Cardiac atrium fibroblast (primary cell): Measurements from ENCODE around the gene MYO1F. TPM values are rescaled to one million over a fixed set of nuclear protein-coding genes. Genes with fewer than 3 reads are reported as not detected.

ENCODE experiments used
- total RNA-seq: library from RNA; depleted of rRNA; stranded (reverse); fragments of >200 nt; gene quantifications from 2 replicates; pipeline ENCODE4 v1.2.3, GENCODE V29; 2015

Gene MYO1F
- total RNA-seq, result 0.18 and 0.49 TPM in 2 replicates

DNA sequence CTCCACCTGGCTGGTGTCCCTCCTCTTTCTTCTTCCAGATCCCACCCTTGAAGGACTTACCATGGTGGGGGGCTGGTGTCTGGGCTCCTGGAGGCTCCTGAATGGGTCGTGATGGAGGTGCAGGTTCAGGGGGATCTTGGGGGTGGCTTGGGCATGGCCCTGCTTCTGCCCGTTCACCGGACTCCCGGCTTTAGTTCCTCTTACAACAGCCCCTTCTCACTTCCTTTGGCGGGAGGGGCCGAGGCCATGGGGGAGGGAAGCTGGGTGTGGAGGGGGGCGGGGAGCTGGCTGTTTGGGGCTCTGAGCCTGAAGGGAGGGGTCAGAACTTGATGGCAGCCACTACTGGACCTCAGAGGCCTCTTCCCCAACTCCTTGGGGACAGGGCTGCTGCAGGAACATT, at the start of gene MYO1F:
TSS of gene MYO1F (minus strand) at position 196 of the 400 bp plus-strand sequence. CDS start at position 63, 133 bp downstream.

DNA sequence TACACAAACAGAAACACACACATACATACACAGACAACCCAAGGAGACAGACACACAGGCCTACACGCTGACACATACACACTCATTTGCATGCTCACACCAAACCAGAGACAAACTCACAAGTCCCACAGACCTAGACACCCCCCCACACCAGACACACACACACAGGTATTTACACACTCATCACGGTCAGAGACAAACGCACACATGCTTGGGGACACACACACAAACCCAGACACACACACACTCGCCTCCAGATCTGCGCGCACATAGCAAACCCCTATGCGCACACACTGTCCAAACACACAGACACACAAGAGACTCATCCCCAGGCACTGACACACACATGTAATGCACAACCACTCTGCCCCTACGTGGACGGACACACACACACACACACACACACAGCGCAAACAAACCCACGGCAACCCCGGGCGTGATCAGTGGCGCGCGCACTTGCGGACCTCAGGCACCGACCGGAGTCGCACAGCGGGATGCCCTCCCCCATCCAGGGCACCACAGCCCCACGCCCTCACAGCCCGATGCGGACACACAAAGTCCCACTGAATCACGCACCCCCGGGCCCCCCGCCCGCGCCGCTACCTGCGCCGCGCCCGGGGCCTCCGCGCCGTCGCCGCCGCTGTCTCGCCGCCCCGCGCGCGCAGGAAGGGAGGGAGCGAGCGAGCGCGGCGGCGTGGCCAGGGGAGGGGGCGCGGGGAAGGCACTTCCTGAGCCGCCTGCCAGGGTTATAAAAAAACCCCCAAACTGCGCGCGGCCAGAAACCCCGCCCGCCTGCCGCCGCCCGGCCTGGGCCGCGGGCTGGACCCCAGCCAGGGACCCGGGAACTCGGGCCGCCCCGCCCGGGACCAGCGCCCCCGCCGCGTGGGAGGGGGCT, 33.0 kb upstream of the MYO1F start, which contains the start of gene ADAMTS10:
TSS of gene ADAMTS10 (minus strand) at position 675 of the 895 bp plus-strand sequence. CDS start 5,005 bp downstream, outside the sequence.

GRCh38 chr19:8513687-8514504, 63.3 kb downstream of the MYO1F start, which contains the start of gene ZNF414:
Gene ZNF414, minus strand, starts transcription at chr19:8514167. Its CDS starts 121 bp downstream, at chr19:8514046.

Other genes starting within 250 kb of the MYO1F start
- 0.81 and 1.1 TPM in 2 replicates for gene KANK3, start 234.2 kb downstream of the MYO1F start, total RNA-seq
- gene ANGPTL4, start 213.3 kb downstream of the MYO1F start, total RNA-seq, result 290 and 481 TPM in 2 replicates
- 22.6 and 44.9 TPM in 2 replicates for gene RAB11B, start 187.1 kb downstream of the MYO1F start, total RNA-seq
- gene MARCHF2, start 164.1 kb downstream of the MYO1F start, total RNA-seq, result 84.1 and 101 TPM in 2 replicates
- gene HNRNPM, start 132.5 kb downstream of the MYO1F start, total RNA-seq, result 52.5 and 65.5 TPM in 2 replicates
- not detected in 2 replicates for gene PRAM1, start 74.8 kb downstream of the MYO1F start, total RNA-seq
- gene ZNF414, start 63.3 kb downstream of the MYO1F start, total RNA-seq, result 2.9 and 12.6 TPM in 2 replicates
- 7.8 and 26.0 TPM in 2 replicates for gene ADAMTS10, start 33.3 kb upstream of the MYO1F start, total RNA-seq
- gene NFILZ, start 53.2 kb upstream of the MYO1F start, total RNA-seq, result not detected in 2 replicates
- gene ACTL9, start 121.4 kb upstream of the MYO1F start, total RNA-seq, result not detected in 2 replicates
- gene OR2Z1, start 144.2 kb upstream of the MYO1F start, total RNA-seq, result not detected in 2 replicates